Stimulated activated CD4-positive, alpha-beta T cell treated with anti-CD3 and anti-CD28 coated beads, Interleukin-15, amount 100 ng/mL, for 1 hour (primary cell): ENCODE data around the gene APOO.

Experiments used
- DNase-seq, 2 donors: peaks; one replicate each; pipeline ENCODE4 v3.0.0-alpha.2; 2020; ENCODE audit warnings: low read depth in 1 of 2, low spot score in 1 of 2

Gene APOO

GRCh38 chrX:23907498-23908218 lies at the start of gene APOO, which contains the start of gene CXorf58:
APOO (minus strand) TSS chrX:23907938; CDS start chrX:23907702, 236 bp downstream.
CXorf58 (plus strand) TSS chrX:23908006; CDS start chrX:23910303, 2,297 bp downstream.
- peak; percentile 80 to 82 for DNase-seq

GRCh38 chrX:23954396-23954795 lies 46.7 kb upstream of the APOO start:
- DNase-seq: no peak

- no peak for DNase-seq
These were observed 46.2 kb upstream of the APOO start for GRCh38 chrX:23953908-23954269.

GRCh38 chrX:23952984-23953907 lies 45.5 kb upstream of the APOO start:
- DNase-seq: peak; percentile 1 to 2

- no peak for DNase-seq
These were observed 44.7 kb upstream of the APOO start for GRCh38 chrX:23952391-23952790.

GRCh38 chrX:23945206-23945605 lies 37.5 kb upstream of the APOO start:
- no peak for DNase-seq

- no peak for DNase-seq
These were observed 36.5 kb upstream of the APOO start for GRCh38 chrX:23944234-23944633.

GRCh38 chrX:23939203-23939602 lies 31.5 kb upstream of the APOO start:
- DNase-seq: no peak

- no peak for DNase-seq
These were observed 31.0 kb upstream of the APOO start for GRCh38 chrX:23938690-23939089.

- no peak for DNase-seq
These were observed 29.4 kb upstream of the APOO start for GRCh38 chrX:23937100-23937499.

- no peak for DNase-seq
These were observed 28.4 kb upstream of the APOO start for GRCh38 chrX:23936180-23936579.

- no peak for DNase-seq
These were observed 27.4 kb upstream of the APOO start for GRCh38 chrX:23935106-23935505.

- no peak for DNase-seq
These were observed 24.3 kb upstream of the APOO start for GRCh38 chrX:23932046-23932445.

- no peak for DNase-seq
These were observed 23.3 kb upstream of the APOO start for GRCh38 chrX:23930894-23931604.

GRCh38 chrX:23926015-23926414 lies 18.3 kb upstream of the APOO start:
- DNase-seq: no peak

GRCh38 chrX:23919706-23920320 lies 12.1 kb upstream of the APOO start:
- no peak for DNase-seq

- no peak for DNase-seq
These were observed 11.4 kb upstream of the APOO start for GRCh38 chrX:23919148-23919547.

- no peak for DNase-seq
These were observed 3.5 kb upstream of the APOO start for GRCh38 chrX:23911126-23911835.

- no peak for DNase-seq
These were observed 674 bp upstream of the APOO start for GRCh38 chrX:23908219-23909004.

- no peak for DNase-seq
These were observed 634 bp downstream of the APOO start for GRCh38 chrX:23907111-23907497.
